Measurements from ENCODE around the gene STXBP6.
"Not testable (repeated sequence)": the region's sequence is repeated elsewhere in the genome, so short reads cannot be mapped to it uniquely, and the experiment has no call there.

The STXBP6 gene

DNA sequence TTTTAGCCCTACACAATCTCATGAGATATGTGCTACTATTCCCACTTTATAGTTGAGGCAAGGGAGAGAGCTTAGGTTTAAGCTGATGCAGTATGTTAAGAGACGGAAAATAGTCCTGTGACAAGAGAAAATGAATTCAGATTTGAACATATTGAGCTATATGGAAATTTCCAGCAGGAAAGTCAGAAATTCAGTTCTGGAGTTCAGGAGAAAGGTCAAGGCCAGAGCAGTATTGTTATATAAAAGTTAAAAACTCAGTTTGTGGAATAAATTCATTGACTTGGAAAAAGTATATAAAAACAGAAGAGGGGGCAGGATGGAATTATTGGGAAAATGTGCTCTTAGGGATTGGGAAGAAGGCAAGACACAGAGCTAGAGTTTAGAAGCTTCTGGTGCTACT is 248.9 kb downstream of the STXBP6 start:
- DNase-seq (ENCODE audit: low read depth), result no peak

GRCh38 chr14:24798911-24799462 is 251.0 kb downstream of the STXBP6 start:
- DNase-seq (ENCODE audit: low read depth), result no peak

DNA sequence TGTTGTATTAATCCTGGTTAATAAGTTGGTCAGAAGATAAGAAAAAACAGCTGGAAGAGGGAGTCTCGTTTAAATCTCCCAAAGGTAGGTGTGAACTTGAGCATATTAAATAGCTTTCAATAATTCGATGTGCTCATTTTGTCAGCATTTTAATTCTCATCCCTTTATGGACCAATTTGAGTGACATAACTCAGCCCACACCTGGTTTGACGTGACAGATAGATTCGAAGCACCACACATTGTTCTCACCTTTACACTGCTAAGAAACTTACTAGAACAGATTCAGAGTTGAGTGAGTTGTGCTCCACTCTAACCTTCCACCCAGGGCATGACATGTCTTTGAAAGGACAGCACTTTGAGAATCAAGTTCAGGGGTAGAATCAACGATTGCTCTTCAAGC is 254.5 kb downstream of the STXBP6 start:
- no peak for DNase-seq (ENCODE audit: low read depth)

DNA sequence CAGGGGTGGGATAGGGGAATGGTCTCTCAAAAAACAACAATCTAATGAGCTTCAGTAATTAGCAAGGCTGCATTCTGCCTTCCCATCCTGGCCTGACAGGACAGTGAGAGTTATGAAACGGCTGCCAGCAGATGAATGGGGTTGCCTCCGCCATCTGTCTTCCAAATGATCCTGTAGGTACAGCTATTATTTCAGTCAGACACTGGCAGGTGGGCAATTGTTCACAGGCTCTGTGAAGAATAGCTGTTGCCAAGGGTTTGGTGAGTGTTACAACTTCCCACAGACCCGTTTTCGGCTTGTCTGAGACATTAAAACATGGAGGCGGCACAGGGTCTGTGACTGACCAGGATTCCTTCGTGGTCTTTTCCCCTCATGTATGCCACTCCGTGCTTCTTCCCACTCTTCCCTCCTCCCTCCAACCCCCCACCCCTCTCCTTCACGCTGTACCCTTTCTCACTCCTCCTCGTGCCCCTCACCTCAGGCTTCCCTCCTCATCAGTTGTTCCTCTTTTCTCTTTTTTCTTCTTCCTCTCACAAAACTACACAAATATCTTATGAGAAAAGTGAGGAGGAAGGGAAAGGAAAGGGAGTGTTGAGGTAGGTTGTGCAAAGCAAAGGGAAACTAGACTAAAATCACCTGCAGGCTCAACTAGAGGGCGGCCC is 255.2 kb downstream of the STXBP6 start:
- no peak for DNase-seq (ENCODE audit: low read depth)

- DNase-seq (ENCODE audit: low read depth), result no peak
Measured at GRCh38 chr14:24790196-24790595, 259.8 kb downstream of the STXBP6 start.

- no peak for DNase-seq (ENCODE audit: low read depth)
Measured at GRCh38 chr14:24789378-24789884, 260.5 kb downstream of the STXBP6 start.

GRCh38 chr14:24785698-24786097 is 264.2 kb downstream of the STXBP6 start:
- no peak for DNase-seq (ENCODE audit: low read depth)

DNA sequence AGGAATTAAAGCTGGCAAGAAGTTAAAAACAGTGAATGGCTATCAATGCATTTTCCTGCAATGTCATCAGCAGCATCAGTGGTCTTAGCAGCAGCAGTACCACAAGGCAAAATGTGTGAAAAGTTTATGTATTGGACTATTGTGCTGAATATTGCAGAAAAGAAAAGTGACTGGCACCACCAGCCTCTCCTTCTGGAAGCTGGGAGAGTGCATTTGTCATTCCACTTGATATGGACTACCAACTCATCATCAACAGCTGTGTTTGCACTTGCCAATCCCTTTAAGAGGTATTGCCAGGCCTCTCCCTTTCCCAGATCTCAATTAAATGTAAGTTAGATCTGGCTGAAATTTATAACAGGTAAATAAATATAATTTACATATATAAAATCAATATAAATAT is 265.0 kb downstream of the STXBP6 start:
- no peak for DNase-seq (ENCODE audit: low read depth)

DNA sequence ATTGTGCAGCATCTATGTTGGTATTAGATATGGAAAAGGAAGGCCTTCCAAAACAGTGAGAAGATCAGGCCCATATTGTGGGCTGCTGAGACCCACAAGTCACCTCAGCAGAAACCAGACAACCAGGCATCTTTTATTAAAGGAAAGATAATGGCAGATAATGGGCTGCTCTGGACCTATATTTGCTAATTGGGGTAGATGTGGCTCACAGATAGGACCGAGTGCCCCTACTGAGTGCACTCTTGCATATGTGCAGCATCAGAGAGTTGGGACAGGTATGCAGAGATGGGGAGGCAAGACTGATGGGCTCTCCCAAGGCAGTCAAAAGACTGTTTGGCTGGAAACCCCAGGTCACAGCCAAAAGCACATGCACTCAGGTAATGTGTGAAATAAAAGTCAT is 266.2 kb downstream of the STXBP6 start:
- no peak for DNase-seq (ENCODE audit: low read depth)

DNA sequence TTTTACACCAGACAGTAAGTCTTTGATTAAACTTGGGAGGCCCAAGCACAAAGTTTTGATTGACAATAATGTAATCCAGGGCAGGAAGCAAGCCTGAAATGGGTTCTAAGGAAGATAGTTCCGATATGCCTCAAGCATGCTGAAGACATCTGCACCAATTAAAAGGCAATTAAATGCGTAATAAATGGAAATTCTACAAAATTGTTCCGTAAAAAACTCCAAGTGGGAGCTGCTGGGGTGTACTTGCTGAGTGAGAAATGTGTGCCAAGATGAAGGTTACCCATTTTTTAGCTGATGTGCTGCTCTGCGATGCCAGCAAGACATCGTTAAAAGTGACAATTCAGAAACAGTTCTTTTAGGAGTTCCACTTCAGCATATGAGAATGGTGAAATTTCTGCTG is 269.7 kb downstream of the STXBP6 start:
- DNase-seq (ENCODE audit: low read depth), result no peak

DNA sequence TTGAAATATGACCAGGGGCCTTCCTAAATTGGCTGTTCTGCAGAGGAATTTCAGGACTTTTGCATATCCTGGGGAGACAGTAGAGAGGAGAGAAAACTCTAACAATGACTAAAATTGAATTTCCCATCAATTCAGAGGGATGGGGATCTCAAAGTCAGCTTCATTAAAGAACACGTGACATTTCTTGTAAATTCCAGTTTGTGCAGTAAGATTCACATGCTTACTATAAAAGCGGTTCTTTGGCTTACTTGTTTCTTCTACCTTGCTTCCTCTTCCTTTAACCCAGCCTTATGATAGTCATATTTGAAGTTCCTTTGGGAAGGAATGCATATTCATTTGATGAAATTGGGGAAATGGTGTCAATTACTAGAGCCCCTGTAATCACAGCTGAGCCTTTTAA is 272.3 kb downstream of the STXBP6 start:
- no peak for DNase-seq (ENCODE audit: low read depth)

DNA sequence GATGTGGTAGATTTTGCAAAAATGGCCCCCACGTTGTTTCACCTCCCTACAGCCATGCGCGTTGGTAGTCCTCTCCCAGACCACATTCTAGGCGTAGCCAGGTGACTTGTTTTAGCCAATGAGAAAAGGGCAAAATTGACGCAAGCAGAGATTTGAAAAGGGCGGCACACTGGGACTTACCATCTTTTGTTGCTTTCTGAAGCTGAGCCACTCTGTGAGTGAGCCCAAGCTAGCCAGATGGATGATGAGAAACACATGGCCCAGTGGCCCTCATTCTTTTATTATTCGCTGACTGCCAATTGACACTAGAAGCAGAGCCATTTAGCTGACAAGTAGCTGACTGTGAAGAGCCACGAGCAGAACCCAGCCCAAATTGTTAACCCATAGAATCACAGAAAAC is 274.0 kb downstream of the STXBP6 start:
- DNase-seq (ENCODE audit: low read depth), result no peak

DNA sequence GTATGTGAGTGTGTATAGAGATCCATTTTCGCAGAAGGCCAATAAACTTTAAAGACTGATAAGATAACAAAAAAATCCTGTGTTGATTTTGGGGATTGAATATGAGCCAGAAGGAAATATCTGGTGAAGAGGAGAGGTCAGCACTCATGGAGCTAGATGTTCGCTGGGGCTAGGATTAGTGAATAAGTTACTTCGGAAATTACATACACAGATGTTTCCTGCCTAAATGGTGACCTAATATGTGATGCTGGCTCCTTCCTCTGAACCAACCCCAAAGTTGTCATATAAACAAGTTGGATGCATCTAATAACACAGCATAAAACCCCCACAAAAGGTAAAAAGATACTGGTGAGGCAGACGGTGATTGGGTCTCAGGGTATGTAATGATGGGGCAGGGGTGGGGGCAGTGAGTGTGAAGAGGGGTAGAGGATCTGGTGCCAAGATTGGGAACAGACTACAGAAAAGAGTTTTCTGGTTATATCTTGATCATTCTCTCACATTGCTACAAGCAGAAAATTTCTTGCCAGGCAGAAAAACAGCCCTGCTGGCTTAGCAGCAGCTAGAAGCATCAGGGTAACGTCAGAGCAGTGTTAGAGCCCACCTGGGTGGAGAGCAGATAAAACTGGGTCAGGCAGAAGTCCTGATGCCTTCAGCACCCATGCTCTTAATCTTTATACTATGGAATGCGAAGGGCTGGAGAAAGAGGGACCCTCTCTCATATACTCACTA is 275.6 kb downstream of the STXBP6 start:
- no peak for DNase-seq (ENCODE audit: low read depth)

DNA sequence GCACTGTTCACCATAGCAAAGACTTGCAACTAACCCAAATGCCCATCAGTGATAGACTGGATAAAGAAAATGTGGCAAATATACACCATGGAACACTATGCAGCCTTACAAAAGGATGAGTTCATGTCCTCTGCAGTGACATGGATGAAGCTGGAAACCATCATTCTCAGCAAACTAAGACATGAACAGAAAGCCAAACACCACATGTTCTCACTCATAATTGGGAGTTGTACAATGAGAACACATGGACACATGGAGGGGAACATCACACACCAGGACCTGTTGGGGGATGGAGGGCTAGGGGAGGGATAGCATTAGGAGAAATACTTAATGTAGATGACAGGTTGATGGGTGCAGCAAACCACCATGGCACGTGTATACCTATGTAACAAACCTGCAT is 276.4 kb downstream of the STXBP6 start:
- not testable (repeated sequence) for DNase-seq (ENCODE audit: low read depth)

- no peak for DNase-seq (ENCODE audit: low read depth)
Measured at GRCh38 chr14:24766434-24766833, 283.5 kb downstream of the STXBP6 start.

DNA sequence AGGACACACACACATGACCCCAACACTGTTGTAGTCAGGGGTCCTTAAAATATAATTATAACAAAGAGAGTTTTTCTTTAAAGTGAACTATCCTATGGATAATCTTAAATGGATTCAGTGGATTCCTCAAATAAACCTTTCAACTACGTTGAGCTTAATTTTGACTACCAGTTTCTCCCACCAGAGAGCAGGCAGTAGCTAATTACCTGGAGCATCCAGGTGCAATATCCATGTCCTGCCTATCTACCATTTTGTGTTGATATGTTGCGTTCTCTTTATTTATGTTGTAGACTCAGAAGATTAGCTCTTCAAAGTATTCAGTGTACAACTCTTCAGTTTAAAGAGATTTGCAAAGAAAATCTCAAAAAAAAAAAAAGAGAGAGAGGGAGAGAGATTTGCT is 288.8 kb downstream of the STXBP6 start:
- no peak for DNase-seq (ENCODE audit: low read depth)
